ENCODE measurements around the gene CASKIN2.

DNA sequence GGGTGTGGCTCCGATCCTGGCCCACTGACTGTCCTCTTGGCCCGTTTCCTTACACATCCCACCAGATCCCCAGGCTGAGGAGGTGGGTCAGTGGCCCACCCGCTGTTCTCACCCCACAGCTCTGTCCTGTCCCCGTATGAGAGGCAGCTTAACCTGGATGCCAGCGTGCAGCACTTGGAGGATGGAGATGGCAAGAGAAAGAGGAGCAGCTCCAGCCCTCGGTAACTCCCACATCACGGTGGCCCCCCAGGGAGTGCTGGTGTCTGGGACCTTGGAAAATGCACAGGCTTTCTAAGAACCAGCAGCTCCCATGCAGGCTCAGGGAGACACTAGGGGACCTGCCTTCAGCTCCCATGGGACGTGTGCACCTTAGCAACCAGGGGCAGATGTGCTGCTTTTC is 6.0 kb upstream of the CASKIN2 start:
- TF ChIP-seq, protein P1, sequence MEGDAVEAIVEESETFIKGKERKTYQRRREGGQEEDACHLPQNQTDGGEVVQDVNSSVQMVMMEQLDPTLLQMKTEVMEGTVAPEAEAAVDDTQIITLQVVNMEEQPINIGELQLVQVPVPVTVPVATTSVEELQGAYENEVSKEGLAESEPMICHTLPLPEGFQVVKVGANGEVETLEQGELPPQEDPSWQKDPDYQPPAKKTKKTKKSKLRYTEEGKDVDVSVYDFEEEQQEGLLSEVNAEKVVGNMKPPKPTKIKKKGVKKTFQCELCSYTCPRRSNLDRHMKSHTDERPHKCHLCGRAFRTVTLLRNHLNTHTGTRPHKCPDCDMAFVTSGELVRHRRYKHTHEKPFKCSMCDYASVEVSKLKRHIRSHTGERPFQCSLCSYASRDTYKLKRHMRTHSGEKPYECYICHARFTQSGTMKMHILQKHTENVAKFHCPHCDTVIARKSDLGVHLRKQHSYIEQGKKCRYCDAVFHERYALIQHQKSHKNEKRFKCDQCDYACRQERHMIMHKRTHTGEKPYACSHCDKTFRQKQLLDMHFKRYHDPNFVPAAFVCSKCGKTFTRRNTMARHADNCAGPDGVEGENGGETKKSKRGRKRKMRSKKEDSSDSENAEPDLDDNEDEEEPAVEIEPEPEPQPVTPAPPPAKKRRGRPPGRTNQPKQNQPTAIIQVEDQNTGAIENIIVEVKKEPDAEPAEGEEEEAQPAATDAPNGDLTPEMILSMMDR (IDR thresholded peaks at IDR 0.05) = no peak
- TF ChIP-seq POLR2AphosphoS5 (IDR thresholded peaks at IDR 0.05) = no peak
- TF ChIP-seq POLR2A (IDR thresholded peaks at IDR 0.05) = no peak
- TF ChIP-seq EP300 (IDR thresholded peaks at IDR 0.05) = no peak

All from upper lobe of left lung (tissue), 4 donors.